ENCODE measurements around the gene CACNA1G.
A peak's percentile ranks its signal among the peaks of the same experiment; 100 is the strongest.

CACNA1G gene

GRCh38 chr17:50547736-50548083, 12.8 kb upstream of the CACNA1G start:
- no peak for DNase-seq (ENCODE audit: low read depth in 2 of 2)

- no peak for DNase-seq (ENCODE audit: low read depth in 2 of 2)
Measured at GRCh38 chr17:50548831-50549230, 11.7 kb upstream of the CACNA1G start.

GRCh38 chr17:50549256-50549941, 11.1 kb upstream of the CACNA1G start:
- DNase-seq (ENCODE audit: low read depth in 2 of 2) = no peak

GRCh38 chr17:50549969-50550368, 10.5 kb upstream of the CACNA1G start:
- DNase-seq (ENCODE audit: low read depth in 2 of 2) = no peak

- DNase-seq (ENCODE audit: low read depth in 2 of 2) = no peak
Measured at GRCh38 chr17:50550661-50551432, 9.7 kb upstream of the CACNA1G start.

GRCh38 chr17:50551433-50551815, 9.1 kb upstream of the CACNA1G start:
- no peak for DNase-seq (ENCODE audit: low read depth in 2 of 2)

- DNase-seq (ENCODE audit: low read depth in 2 of 2) = no peak
Measured at GRCh38 chr17:50551884-50552283, 8.6 kb upstream of the CACNA1G start.

- no peak for DNase-seq (ENCODE audit: low read depth in 2 of 2)
Measured at GRCh38 chr17:50554201-50554600, 6.3 kb upstream of the CACNA1G start.

- DNase-seq (ENCODE audit: low read depth in 2 of 2) = no peak
Measured at GRCh38 chr17:50556803-50557202, 3.7 kb upstream of the CACNA1G start.

- no peak for DNase-seq (ENCODE audit: low read depth in 2 of 2)
Measured at GRCh38 chr17:50557630-50558029, 2.9 kb upstream of the CACNA1G start.

GRCh38 chr17:50558091-50558490, 2.4 kb upstream of the CACNA1G start:
- no peak for DNase-seq (ENCODE audit: low read depth in 2 of 2)

GRCh38 chr17:50558581-50558940, 2.0 kb upstream of the CACNA1G start:
- DNase-seq (ENCODE audit: low read depth in 2 of 2) = no peak

GRCh38 chr17:50558941-50559614, 1.4 kb upstream of the CACNA1G start:
- no peak for DNase-seq (ENCODE audit: low read depth in 2 of 2)

- DNase-seq (ENCODE audit: low read depth in 2 of 2) = peak; percentile 25 to 34
Measured at GRCh38 chr17:50559674-50560184, 786 bp upstream of the CACNA1G start.

- DNase-seq (ENCODE audit: low read depth in 2 of 2) = no peak
Measured at GRCh38 chr17:50560931-50561745, 623 bp downstream of the CACNA1G start.

GRCh38 chr17:50561746-50562141, 1.2 kb downstream of the CACNA1G start:
- no peak for DNase-seq (ENCODE audit: low read depth in 2 of 2)

GRCh38 chr17:50562242-50563091, 2.0 kb downstream of the CACNA1G start:
- no peak for DNase-seq (ENCODE audit: low read depth in 2 of 2)

- DNase-seq (ENCODE audit: low read depth in 2 of 2) = no peak
Measured at GRCh38 chr17:50563092-50563511, 2.6 kb downstream of the CACNA1G start.

GRCh38 chr17:50564916-50565315, 4.4 kb downstream of the CACNA1G start:
- no peak for DNase-seq (ENCODE audit: low read depth in 2 of 2)

GRCh38 chr17:50565402-50566350, 5.2 kb downstream of the CACNA1G start:
- no peak for DNase-seq (ENCODE audit: low read depth in 2 of 2)
